Measurements from ENCODE around the gene GPR176.

GPR176 gene, protein sequence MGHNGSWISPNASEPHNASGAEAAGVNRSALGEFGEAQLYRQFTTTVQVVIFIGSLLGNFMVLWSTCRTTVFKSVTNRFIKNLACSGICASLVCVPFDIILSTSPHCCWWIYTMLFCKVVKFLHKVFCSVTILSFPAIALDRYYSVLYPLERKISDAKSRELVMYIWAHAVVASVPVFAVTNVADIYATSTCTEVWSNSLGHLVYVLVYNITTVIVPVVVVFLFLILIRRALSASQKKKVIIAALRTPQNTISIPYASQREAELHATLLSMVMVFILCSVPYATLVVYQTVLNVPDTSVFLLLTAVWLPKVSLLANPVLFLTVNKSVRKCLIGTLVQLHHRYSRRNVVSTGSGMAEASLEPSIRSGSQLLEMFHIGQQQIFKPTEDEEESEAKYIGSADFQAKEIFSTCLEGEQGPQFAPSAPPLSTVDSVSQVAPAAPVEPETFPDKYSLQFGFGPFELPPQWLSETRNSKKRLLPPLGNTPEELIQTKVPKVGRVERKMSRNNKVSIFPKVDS

GRCh38 chr15:39919748-39920509 lies at the start of gene GPR176:
Gene GPR176, minus strand, starts transcription at chr15:39920266. Its CDS starts 240 bp downstream, at chr15:39920026.
- peak; percentile 28 for DNase-seq

- DNase-seq, result no peak
Observed at GRCh38 chr15:39969002-39969394, 48.9 kb upstream of the GPR176 start.

DNA sequence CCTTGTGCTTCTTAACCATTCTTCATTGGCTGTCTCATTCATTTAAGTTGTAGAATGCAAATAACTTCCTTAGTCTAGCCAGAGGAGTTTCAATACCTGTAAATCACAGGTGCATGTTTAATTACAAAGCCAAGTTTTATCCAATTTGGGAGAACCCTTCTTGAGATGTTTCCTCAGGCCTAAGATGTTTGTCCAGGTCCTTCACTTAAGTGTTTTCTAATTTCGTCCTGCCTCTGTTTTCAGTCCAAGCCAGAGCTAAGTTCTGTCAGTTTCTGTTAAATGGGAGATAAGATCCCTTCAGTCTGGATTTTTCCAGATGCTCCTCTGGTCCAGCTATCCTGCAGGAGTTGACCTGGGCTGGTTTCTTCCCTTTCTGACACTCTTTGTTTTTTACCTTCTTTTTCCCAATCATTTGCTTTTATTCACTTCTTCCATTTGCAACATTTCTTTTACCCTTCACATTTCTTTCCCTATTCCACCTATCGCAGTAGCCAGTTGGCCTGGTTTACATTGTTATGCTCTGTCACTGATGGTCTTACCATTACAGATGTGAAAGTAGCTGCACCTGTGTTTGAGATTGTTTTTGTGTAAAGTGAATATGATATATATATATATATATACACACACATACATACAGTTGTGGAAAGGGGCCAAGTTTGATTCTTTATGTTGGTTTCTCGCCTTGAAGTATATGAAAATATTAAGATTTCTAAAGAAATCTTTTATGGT lies 48.4 kb upstream of the GPR176 start:
- no peak for DNase-seq

- no peak for DNase-seq
Observed at GRCh38 chr15:39966521-39966920, 46.5 kb upstream of the GPR176 start.

- DNase-seq, result no peak
Observed at GRCh38 chr15:39963786-39964185, 43.7 kb upstream of the GPR176 start.

- DNase-seq, result no peak
Observed at GRCh38 chr15:39961051-39961450, 41.0 kb upstream of the GPR176 start.

GRCh38 chr15:39960411-39960810 lies 40.3 kb upstream of the GPR176 start:
- no peak for DNase-seq

- DNase-seq, result no peak
Observed at GRCh38 chr15:39959411-39959810, 39.3 kb upstream of the GPR176 start.

- DNase-seq, result no peak
Observed at GRCh38 chr15:39957481-39957880, 37.4 kb upstream of the GPR176 start.

GRCh38 chr15:39953521-39953920 lies 33.5 kb upstream of the GPR176 start:
- DNase-seq, result no peak

DNA sequence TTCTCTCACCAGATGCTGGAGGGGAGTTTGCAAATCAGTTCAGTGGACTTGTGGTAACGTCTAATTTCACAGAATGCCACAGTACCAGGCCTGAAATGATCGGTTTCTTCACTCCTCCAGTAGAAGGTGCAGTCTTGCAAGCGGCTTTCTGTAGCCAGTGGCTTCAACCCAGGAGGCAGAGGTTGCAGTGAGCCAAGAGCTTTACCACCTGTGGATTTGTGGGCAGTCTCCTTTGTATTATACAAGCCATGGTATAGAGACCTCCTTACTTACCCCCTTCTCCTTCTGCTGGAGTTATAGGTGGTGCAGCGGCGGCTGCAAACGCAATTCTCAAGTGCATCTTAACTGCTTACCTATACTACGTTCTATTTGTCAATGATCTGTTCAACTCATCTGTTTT lies 31.5 kb upstream of the GPR176 start:
- no peak for DNase-seq

GRCh38 chr15:39948817-39949216 lies 28.8 kb upstream of the GPR176 start:
- DNase-seq, result no peak

DNA sequence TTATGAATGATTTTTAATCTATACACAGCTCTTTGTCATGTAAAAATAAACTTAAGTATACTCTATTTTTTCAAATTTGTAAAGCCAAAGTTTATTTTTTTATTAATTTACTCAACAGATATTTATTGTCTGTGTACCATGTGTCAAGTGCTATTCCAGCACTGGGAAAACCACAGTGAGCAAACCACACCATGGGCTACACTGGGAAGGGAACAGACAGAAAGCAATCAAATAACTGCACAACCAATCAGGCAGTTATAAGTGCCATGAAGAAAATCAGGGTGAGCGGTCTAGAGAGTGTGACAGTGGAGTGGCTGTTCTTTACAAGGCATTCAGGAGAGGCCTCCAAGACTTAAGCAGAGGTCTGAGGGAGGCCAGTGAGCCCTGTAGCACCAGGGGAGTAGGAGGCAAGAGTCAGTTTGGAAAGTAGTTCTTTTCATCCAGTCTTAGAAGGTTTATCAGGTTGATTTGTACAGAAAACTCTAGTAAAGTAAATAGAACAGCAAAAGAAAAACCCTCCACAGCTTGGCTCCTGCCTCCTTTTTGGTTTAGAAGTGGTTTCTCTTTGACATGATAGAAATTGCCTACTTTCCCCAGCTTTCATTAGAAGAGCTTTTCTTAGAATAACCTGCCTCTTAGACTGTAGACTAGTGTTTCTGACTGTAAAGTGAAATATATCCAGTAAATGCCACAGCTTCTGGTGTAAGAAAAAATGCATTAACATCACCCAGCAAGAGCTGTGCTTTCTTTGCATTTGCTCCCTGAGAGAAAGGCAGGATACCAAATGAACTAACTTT lies 27.5 kb upstream of the GPR176 start:
- no peak for DNase-seq

- DNase-seq, result no peak
Observed at GRCh38 chr15:39946862-39947261, 26.8 kb upstream of the GPR176 start.

GRCh38 chr15:39944726-39945125 lies 24.7 kb upstream of the GPR176 start:
- no peak for DNase-seq

DNA sequence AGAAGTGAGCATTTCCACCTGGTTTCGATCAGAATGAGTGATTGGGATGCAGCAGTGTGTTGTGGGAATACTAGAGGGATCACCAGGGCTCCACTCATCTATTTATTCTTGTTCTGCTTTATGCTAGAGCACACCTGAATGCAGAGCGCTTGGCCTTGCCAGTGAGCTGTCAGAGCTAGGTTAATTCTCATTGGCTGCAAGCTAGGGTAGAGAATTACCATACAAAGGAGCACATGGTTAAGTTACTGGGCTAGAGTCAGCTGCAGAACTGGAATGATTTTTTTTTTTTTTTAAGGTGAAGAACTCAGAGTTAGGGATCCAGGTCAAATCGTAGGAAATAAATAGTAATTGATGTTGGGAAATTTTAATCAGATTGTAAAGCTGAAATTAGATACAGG lies 22.7 kb upstream of the GPR176 start:
- no peak for DNase-seq

GRCh38 chr15:39942101-39942752 lies 22.2 kb upstream of the GPR176 start:
- DNase-seq, result no peak

DNA sequence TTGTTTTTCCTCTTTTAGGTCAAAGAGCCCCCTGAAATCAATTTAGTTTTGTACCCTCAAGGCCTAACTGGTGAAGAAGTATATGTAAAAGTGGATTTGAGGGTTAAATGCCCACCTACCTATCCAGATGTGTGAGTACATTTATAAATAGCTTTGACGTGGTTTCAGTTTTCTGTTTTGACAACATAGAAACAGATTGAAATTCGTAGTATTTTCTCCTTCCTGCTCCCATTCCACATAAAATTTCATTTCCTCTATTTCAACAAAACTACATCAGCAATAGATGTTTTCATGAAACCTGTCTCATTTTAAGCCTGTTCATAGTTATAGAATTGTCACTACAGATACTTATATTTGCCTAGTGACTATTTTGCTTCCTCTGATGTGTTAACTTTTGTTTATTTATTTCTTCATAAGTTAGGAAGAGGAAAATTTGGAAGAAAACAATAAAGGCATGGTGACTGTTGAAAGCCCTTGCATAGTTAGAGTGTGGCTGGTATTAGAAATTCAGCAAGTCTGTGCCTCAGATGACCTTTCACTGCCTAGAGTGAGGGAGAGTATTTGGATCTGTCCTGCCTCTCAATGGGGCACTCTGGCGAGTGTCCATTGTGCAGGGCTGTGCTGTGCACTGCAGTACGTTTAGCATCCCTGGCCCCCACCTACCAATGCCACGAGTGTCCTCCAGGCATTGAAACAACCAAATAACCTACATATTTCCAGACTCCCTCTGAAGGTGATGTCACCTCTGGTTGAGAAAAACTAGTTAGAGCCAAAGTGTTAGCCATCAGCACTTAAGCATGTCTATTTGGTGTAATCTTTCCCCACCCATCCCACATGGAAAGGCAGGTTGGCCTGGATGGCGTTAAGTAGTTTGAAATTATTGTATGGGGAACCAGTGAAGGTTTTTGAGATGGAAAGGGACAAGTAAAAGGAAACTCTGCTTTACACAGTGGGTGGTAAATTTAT lies 19.7 kb upstream of the GPR176 start:
- DNase-seq, result no peak

DNA sequence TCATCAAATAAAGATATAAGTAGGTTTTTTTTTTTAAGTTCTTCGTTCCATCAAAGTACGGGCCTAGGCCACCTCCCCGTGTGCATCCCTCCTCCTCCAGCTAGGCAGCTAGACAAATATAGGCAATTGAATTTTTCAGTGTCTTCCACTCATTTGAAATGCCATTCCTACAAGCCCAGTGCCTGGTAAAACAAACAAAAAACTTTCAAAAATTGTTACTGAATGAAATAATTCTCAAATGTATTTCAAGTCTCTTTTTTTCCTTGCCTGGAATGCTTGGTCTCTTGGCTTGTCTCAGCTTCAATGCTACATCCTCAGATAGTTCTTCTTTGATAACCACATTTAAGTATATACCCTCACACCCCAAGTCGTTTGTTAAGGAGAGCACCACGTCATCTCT lies 17.6 kb upstream of the GPR176 start:
- DNase-seq, result no peak

DNA sequence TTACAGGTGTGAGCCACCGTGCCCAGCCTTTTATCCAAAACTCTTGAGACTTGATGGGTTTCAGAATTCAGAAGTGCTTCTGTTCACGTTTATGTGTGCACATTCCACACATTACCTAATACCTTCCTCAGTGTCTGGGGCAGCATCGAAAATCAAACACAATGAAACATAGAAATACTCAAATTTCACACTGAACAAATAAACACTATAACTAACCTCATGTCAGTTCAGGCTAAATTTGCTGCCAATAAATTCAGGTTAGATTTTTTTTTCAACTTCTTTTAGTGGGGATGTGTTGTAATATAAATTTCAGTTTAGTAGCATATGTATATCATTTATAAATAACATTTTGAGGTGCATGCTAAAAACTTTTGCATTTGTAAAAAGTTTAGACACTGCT lies 16.6 kb upstream of the GPR176 start:
- no peak for DNase-seq

- no peak for DNase-seq
Observed at GRCh38 chr15:39936187-39936586, 16.1 kb upstream of the GPR176 start.
